ENCODE measurements around the gene REEP1. TPM values are rescaled to one million over a fixed set of nuclear protein-coding genes. Genes with fewer than 3 reads are reported as not detected.

Gene REEP1
- total and polyA plus RNA-seq, 2 donors (not counting 1 experiment from before 2014, with no cell fraction given), result not detected

DNA sequence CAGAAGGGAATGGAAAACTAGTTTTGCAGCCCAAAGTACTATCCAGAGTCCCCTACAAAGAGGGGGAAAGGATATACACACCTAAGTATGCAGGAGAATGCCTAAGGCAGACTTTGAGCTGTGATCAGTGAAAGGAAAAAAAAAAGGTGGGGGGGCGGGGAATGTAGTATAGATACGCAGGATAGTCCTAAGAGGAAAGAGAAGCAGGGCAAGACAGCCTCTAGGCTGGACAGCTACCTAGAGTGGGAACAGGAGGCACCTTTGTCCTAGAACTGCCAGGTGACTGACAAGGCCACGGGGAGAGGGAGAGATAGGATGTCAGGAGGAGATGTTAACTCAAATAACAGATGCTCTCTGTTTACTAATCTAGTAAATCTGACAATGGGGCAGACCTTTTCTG lies 6.0 kb downstream of the REEP1 start:
- no peaks in the 10 kb centered on the region for H3K79me2 ChIP-seq (ENCODE audit: control insufficient read depth, insufficient read depth, low read length)
- 100% methylated on average over 2 of the region's 3 CpGs for WGBS (ENCODE audit: insufficient coverage)
- no peaks in the 10 kb centered on the region for H3K36me3 ChIP-seq (replicated peaks in 1 of 2; ENCODE audit: control extremely low read depth in 1 of 2, control insufficient read depth in 1 of 2, extremely low read depth in 1 of 2, insufficient read depth in 2 of 2, low read length in 1 of 2)
- H3K4me1 ChIP-seq (ENCODE audit: control insufficient read depth in 2 of 2, insufficient read depth in 2 of 2, low read length in 2 of 2), result peaks cover 0 to 4% of the 10 kb centered on the region in 2 donors
- intact Hi-C loops (cut with micrococcal nuclease), result no loop called here
- no peak overlapping the region for H3K4me2 ChIP-seq (replicated peaks; ENCODE audit: low read depth, low read length, poor library complexity, severe bottlenecking)
- H4K20me1 ChIP-seq (ENCODE audit: control insufficient read depth, insufficient read depth, low read length, poor library complexity, severe bottlenecking), result no peaks in the 10 kb centered on the region
- Mint-ChIP-seq H3K27me3 (peaks cover 21% of the 10 kb centered on the region), H3K9me3 (ENCODE audit: insufficient read depth) (no peaks in the 10 kb centered on the region), H3K4me3 (no peak overlapping the region), H3K4me1 (peaks cover 7% of the 10 kb centered on the region), H3K27ac (no peak overlapping the region)
- ChIA-PET CTCF (no interaction called here), POLR2A (no interaction called here)
- no peak for TF ChIP-seq EZH2 (IDR thresholded peaks at IDR 0.05; ENCODE audit: borderline replicate concordance, insufficient read depth, low read depth, low read length, poor library complexity, severe bottlenecking)
- no peak for TF ChIP-seq CTCF (IDR thresholded peaks at IDR 0.05)
- ATAC-seq (ENCODE audit: low read depth) (no peak), DNase-seq (no peak)
- no peak overlapping the region for H3K27ac ChIP-seq (ENCODE audit: low read length in 2 of 2)
- H3K4me3 ChIP-seq (ENCODE audit: control extremely low read depth in 1 of 5, extremely low read depth in 1 of 5, insufficient read depth in 1 of 5, low read depth in 2 of 5, low read length in 4 of 5), result no peak overlapping the region
- H3K27me3 ChIP-seq (replicated peaks in 1 of 4; ENCODE audit: control extremely low read depth in 1 of 4, control insufficient read depth in 3 of 4, insufficient read depth in 4 of 4, low read length in 3 of 4), result peaks cover 0 to 34% (median 14%) of the 10 kb centered on the region in 4 experiments
- no peak overlapping the region for H2AFZ ChIP-seq (ENCODE audit: insufficient read depth, low read depth, low read length, poor library complexity, severe bottlenecking)
- H3K9ac ChIP-seq (ENCODE audit: low read length), result no peak overlapping the region
- peaks cover 0 to 6% (median 0%) of the 10 kb centered on the region in 3 donors for H3K9me3 ChIP-seq (ENCODE audit: control extremely low read depth in 1 of 3, control insufficient read depth in 2 of 3, insufficient read depth in 1 of 3, low read length in 2 of 3)

- H3K9me3 Mint-ChIP-seq (ENCODE audit: insufficient read depth), result no peaks in the 10 kb centered on the region
These were observed 7.4 kb downstream of the REEP1 start for GRCh38 chr2:86330001-86330400.

More at GRCh38 chr2:86330001-86330400, 7.4 kb downstream of the REEP1 start:
- H3K27me3 Mint-ChIP-seq, result peaks cover 14% of the 10 kb centered on the region
- Histone ChIP-seq H3K9ac (ENCODE audit: low read length) (no peak overlapping the region), H3K27me3 (replicated peaks in 1 of 4; ENCODE audit: control extremely low read depth in 1 of 4, control insufficient read depth in 3 of 4, insufficient read depth in 4 of 4, low read length in 3 of 4) (peaks cover 0 to 27% (median 5%) of the 10 kb centered on the region in 4 experiments), H3K79me2 (ENCODE audit: control insufficient read depth, insufficient read depth, low read length) (no peaks in the 10 kb centered on the region), H3K36me3 (replicated peaks in 1 of 2; ENCODE audit: control extremely low read depth in 1 of 2, control insufficient read depth in 1 of 2, extremely low read depth in 1 of 2, insufficient read depth in 2 of 2, low read length in 1 of 2) (no peaks in the 10 kb centered on the region), H3K4me1 (ENCODE audit: control insufficient read depth in 2 of 2, insufficient read depth in 2 of 2, low read length in 2 of 2) (no peaks in the 10 kb centered on the region), H3K4me3 (ENCODE audit: control extremely low read depth in 1 of 5, extremely low read depth in 1 of 5, insufficient read depth in 1 of 5, low read depth in 2 of 5, low read length in 4 of 5) (no peak overlapping the region), H3K27ac (ENCODE audit: low read length in 2 of 2) (no peak overlapping the region), H2AFZ (ENCODE audit: insufficient read depth, low read depth, low read length, poor library complexity, severe bottlenecking) (no peak overlapping the region), H3K4me2 (replicated peaks; ENCODE audit: low read depth, low read length, poor library complexity, severe bottlenecking) (no peak overlapping the region), H4K20me1 (ENCODE audit: control insufficient read depth, insufficient read depth, low read length, poor library complexity, severe bottlenecking) (no peaks in the 10 kb centered on the region), H3K9me3 (ENCODE audit: control extremely low read depth in 1 of 3, control insufficient read depth in 2 of 3, insufficient read depth in 1 of 3, low read length in 2 of 3) (peaks cover 0 to 6% (median 0%) of the 10 kb centered on the region in 3 donors)
- ChIA-PET POLR2A (no interaction called here), CTCF (no interaction called here)
- no peak overlapping the region for H3K27ac Mint-ChIP-seq
- no peak overlapping the region for H3K4me3 Mint-ChIP-seq
- no peak for TF ChIP-seq CTCF (IDR thresholded peaks at IDR 0.05)
- TF ChIP-seq EZH2 (IDR thresholded peaks at IDR 0.05; ENCODE audit: borderline replicate concordance, insufficient read depth, low read depth, low read length, poor library complexity, severe bottlenecking), result no peak
- intact Hi-C loops (cut with micrococcal nuclease), result no loop called here
- no CpG with 5 or more reads among the region's 2 CpGs for WGBS (ENCODE audit: insufficient coverage)
- DNase-seq (no peak), ATAC-seq (ENCODE audit: low read depth) (no peak)
- no peaks in the 10 kb centered on the region for H3K4me1 Mint-ChIP-seq

All from B cell (primary cell).